Neural progenitor cell (in vitro differentiated cells): Measurements from ENCODE around the gene HSPA4.

Experiments
- CTCF ChIP-seq: fragments of 200-600 bp; sonication (generic); IDR thresholded peaks from 2 replicates; pipeline ENCODE4 v1.5.1; 2017; ENCODE audit warnings: antibody characterized with exemption, mild to moderate bottlenecking
- EZH2 ChIP-seq: fragments of 200-600 bp; sonication (generic); IDR thresholded peaks from 2 replicates; pipeline ENCODE4 v1.6.1; 2017; ENCODE audit warnings: antibody characterized with exemption, mild to moderate bottlenecking, moderate library complexity
- EZH2phosphoT487 ChIP-seq: fragments of 200-600 bp; sonication (generic); IDR thresholded peaks from 2 replicates; pipeline ENCODE4 v1.6.1; 2017; ENCODE audit warnings: antibody characterized with exemption

GRCh38 chr5:133052317-133053175, 733 bp downstream of the HSPA4 start:
- no peak for TF ChIP-seq CTCF
- no peak for TF ChIP-seq EZH2phosphoT487
- TF ChIP-seq EZH2 = no peak
